Hematopoietic multipotent progenitor cell treated with erythropoietin and hydrocortisone succinate and interleukin-3 and kit ligand, for 8 days (in vitro differentiated cells): ENCODE data around the gene PARVB.

Source experiments
- DNase-seq: peaks from one replicate; pipeline ENCODE4 v3.0.0-alpha.2; 2015

The PARVB gene

GRCh38 chr22:44024288-44024921 lies at the start of gene PARVB:
Gene PARVB (plus strand): TSS chr22:44024302. CDS start chr22:44024340, 38 bp downstream.
- peak; percentile 46 for DNase-seq

GRCh38 chr22:43975041-43975440 lies 49.1 kb upstream of the PARVB start:
- no peak for DNase-seq

DNA sequence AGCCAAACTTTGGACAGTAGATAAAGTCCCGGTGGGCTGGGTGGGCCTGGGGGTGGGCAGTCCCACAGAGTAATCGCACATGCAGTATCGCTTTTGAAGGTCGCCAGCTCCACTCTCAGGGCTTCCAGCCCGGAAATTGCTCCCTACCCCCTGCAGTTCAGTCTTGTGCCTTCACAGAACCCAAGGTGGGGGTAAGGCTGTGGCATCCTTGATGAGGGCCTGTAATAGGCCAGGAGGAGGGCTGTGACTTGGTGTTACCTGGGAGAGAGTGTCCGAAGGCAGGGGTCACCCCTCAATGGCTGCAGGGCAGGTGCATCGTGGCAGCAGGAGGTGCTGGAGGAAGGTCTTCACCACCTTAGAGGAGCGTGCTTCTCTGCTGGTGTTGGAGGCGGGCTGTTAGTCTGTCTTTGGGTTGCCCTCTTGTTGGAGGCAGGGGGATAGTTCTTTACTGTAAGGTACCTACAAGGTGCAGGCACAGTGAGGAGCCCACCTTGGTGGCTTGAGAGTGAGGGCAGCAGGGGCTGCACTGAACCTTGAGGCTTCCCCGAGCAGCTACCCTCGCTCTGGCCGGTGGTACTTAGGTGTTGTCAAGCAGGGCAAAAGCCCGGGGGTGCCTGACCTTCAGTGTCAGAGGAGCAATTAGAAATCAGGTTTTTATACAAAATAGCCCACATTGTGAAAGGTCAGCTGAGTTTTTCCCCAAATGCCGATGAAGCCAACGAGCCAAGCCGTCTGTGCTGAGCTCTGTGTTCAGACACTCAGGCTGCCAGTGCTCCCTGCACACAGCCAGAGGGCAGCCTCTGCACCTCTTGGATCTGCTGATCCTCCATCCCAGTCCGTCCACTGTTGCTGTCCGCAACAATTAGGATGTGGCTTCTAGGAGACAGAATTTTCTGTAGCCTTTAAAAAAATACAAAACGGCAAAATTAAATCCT lies 47.0 kb upstream of the PARVB start:
- no peak for DNase-seq

- no peak for DNase-seq
These were observed 45.5 kb upstream of the PARVB start for GRCh38 chr22:43978558-43978957.

GRCh38 chr22:43980579-43980978 lies 43.5 kb upstream of the PARVB start:
- no peak for DNase-seq

GRCh38 chr22:43980996-43981395 lies 43.1 kb upstream of the PARVB start:
- no peak for DNase-seq

- DNase-seq: no peak
These were observed 40.3 kb upstream of the PARVB start for GRCh38 chr22:43983808-43984207.

- DNase-seq: no peak
These were observed 38.6 kb upstream of the PARVB start for GRCh38 chr22:43985532-43985931.

DNA sequence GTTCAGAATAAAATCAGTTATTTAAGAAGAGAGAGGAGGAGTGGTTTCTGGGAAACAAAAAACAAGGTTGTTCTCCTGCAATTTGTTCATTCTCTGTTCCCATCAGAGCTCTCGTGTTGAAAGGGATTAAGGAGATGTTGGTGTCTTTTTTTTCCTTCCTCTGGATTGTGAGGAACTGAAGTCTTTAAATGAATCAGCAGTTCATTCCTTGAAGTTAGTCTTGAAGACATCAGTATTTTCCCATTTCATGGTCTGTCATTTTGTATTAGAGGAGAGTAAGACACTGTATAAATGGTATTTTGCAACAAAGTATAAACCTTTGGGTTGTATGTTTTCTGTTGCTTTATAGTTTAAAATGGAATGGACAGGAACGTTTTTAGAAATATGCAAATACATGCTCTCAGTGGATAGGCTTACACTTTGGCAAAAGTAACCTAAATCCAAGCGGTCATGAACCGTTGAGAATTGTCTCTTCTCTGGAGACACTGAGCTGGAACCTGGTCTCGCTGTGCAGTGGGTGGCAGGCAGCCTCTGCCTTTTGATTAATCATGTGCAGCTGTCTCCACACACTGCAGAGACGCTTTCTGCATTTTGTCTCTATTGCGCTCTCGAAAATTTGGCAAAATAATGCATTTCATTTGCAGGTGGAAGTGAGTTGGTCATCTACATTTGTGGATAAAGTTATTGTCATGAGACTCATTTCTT lies 35.8 kb upstream of the PARVB start:
- no peak for DNase-seq

GRCh38 chr22:43988960-43989359 lies 35.1 kb upstream of the PARVB start:
- no peak for DNase-seq

GRCh38 chr22:43990044-43990443 lies 34.1 kb upstream of the PARVB start:
- DNase-seq: peak; percentile 30

DNA sequence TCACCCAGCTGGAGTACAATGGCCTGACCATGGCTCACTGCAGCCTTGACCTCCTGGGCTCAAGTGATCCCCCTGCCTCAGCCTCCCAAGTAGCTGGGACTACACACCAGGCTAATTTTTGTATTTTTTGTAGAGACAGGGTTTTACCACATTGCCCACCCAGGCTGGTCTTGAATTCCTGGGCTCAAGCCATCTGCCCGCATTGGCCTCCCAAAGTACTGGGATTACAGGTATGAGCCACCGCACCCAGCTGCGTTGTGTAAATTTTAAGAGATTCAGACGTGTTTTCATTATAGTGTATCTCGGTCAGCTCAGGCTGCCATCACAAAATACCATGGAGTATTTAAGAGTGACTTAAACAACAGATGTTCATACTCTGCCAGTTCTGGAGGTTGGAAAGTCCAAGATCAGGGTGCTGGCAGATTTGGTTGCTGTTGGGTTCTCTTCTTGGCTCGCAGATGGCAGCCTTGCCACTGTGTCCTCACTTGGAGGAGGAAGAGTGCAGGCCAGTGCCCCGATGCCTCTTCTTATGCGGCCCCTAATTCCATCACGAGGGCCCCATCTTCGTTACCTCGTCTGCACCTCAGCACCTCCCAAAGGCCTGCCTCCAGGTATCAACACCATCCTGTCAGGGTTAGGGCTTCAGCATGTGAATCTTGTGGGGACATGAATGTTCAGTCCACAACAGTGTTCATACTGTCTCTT lies 32.6 kb upstream of the PARVB start:
- no peak for DNase-seq

GRCh38 chr22:43992331-43992821 lies 31.7 kb upstream of the PARVB start:
- peak; percentile 24 for DNase-seq

DNA sequence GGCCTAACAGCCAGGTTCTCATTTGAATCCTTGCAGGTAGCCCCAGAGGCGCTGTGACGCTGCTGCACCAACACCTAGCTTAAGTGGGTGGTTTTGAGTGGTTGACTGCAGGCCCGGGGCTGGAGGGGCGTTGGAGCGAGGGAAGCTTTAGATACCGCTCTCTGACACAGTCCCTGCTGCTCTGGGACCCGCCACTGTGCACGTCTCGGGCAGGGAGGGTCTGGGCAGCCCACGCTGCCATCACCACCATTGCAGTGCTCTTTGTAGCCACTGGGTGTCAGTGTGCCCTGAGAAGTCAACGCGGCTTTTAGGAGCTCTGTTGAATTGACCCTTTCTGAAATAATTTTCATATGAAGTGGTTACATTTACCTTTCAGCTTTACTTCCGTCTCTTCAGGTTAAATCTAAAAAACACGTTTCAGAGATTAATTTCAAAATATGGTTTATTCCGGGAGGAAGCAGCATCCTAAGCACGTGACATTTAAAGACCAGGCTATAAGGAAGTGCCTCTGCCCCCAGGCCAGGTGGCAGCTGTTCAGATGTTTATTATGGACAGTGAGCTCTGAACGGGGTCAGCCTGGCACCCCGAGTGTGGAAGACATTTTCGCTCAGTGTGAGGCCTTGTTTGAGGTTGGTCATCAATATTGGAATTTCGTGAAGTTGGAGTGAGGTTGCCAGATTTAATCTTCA lies 30.9 kb upstream of the PARVB start:
- DNase-seq: peak; percentile 66

DNA sequence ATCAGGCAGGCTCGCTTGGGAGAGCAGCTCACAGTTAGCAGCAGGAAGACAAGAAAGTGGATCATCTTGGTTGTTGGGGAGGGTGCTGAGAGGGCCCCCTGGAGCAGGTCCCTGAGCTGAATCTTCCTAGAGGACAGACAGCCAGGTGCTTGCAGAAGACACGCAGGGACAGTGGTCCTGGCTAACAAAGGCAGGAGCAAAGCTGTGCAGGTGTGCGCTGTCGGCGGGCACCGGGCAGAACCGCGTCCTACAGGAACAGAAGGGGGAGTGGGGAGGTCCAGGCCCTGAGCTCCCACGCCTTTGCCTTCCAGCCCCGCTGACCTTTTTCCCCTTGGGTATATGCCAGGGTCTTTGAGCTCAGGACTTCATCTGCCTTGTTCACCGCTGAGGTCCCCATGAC lies 30.1 kb upstream of the PARVB start:
- no peak for DNase-seq

DNA sequence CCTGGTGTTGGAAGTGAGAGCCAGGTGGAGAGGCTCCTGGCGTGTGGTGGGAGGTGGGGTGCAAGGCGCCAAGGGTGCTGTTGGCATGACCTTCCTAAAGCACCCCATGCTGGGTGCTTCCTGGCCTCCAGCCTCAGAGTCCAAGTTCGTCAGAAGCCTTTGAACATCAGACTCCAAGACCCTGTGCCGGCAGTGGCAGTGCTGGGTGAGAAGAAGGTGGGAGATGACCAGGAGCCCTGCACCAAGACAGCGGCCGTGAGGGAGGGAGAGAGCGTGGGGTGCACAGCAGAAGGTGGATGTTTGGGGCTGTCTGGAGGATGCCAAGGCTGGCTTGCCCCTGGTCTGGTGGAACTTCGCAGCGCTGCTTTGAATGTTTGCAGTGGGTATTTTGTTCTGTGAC lies 29.7 kb upstream of the PARVB start:
- no peak for DNase-seq

GRCh38 chr22:43995057-43995685 lies 28.9 kb upstream of the PARVB start:
- DNase-seq: no peak

- DNase-seq: no peak
These were observed 28.3 kb upstream of the PARVB start for GRCh38 chr22:43995798-43996169.

GRCh38 chr22:43996170-43996980 lies 27.7 kb upstream of the PARVB start:
- peak; percentile 24 for DNase-seq

GRCh38 chr22:43996981-43997265 lies 27.2 kb upstream of the PARVB start:
- no peak for DNase-seq

GRCh38 chr22:43998679-43999264 lies 25.3 kb upstream of the PARVB start:
- DNase-seq: no peak
